GM12891 (cell line): ENCODE measurements around the gene GNL1.
"Not testable (repeated sequence)": the region's sequence is repeated elsewhere in the genome, so short reads cannot be mapped to it uniquely, and the experiment has no call there.

ENCODE experiments used
- DNase-seq: peaks from one replicate; pipeline ENCODE4 v3.0.0; 2011; ENCODE audit warnings: low spot score; ENCODE audit not compliant: insufficient read length
- FAIRE-seq: peaks from 2 replicates; lab custom pipeline; 2011; peaks lifted over from hg19 to GRCh38; lab: Jason Lieb, UNC
- PAX5 ChIP-seq: IDR thresholded peaks from 2 replicates; pipeline ENCODE4 v1.6.1; 2011; ENCODE audit warnings: low read length, moderate library complexity, mild to moderate bottlenecking; ENCODE audit not compliant: insufficient read depth, severe bottlenecking
- POLR2A ChIP-seq: IDR thresholded peaks from 2 replicates; pipeline ENCODE4 v1.6.1; 2011; ENCODE audit warnings: low read depth, low read length, control low read depth
- POLR2AphosphoS5 ChIP-seq: IDR thresholded peaks from 2 replicates; pipeline ENCODE4 v1.6.1; 2011; ENCODE audit warnings: low read depth, low read length, control low read depth
- POU2F2 ChIP-seq: IDR thresholded peaks from 2 replicates; pipeline ENCODE4 v1.6.1; 2011; ENCODE audit warnings: low read depth, mild to moderate bottlenecking, control low read depth, low read length, moderate library complexity
- SPI1 ChIP-seq: IDR thresholded peaks from 2 replicates; pipeline ENCODE4 v1.6.1; 2011; ENCODE audit warnings: low read depth, low read length, control low read depth
- TAF1 ChIP-seq: IDR thresholded peaks from 2 replicates; pipeline ENCODE4 v1.6.1; 2011; ENCODE audit warnings: low read depth, low read length, control low read depth

GNL1 gene

GRCh38 chr6:30537931-30538330 is 18.4 kb downstream of the GNL1 start:
- no peak for DNase-seq
- FAIRE-seq, result no peak
- TF ChIP-seq SPI1 (no peak), POLR2AphosphoS5 (no peak), POU2F2 (no peak), POLR2A (no peak), PAX5 (no peak), TAF1 (no peak)

GRCh38 chr6:30533460-30534294 is 22.6 kb downstream of the GNL1 start:
- TF ChIP-seq TAF1, result no peak
- no peak for FAIRE-seq
- DNase-seq, result no peak

- FAIRE-seq (peak; percentile 5), DNase-seq (no peak)
- TF ChIP-seq POU2F2 (no peak), POLR2A (no peak), PAX5 (no peak), SPI1 (no peak), TAF1 (no peak), POLR2AphosphoS5 (no peak)
These were observed 26.3 kb downstream of the GNL1 start for GRCh38 chr6:30530014-30530413.

GRCh38 chr6:30529349-30529875 is 26.9 kb downstream of the GNL1 start:
- FAIRE-seq, result not testable (repeated sequence)
- peak; percentile 37 for DNase-seq

- not testable (repeated sequence) for DNase-seq
These were observed 29.8 kb downstream of the GNL1 start for GRCh38 chr6:30526444-30526843.

GRCh38 chr6:30521952-30522351 is 34.3 kb downstream of the GNL1 start:
- not testable (repeated sequence) for DNase-seq, FAIRE-seq

More at GRCh38 chr6:30526444-30526843, 29.8 kb downstream of the GNL1 start:
- FAIRE-seq, result not testable (repeated sequence)

- not testable (repeated sequence) for DNase-seq, FAIRE-seq
These were observed 35.2 kb downstream of the GNL1 start for GRCh38 chr6:30521082-30521481.

GRCh38 chr6:30520522-30520921 is 35.8 kb downstream of the GNL1 start:
- DNase-seq (no peak), FAIRE-seq (no peak)
- TF ChIP-seq POU2F2 (no peak), POLR2A (no peak), POLR2AphosphoS5 (no peak), SPI1 (no peak)

GRCh38 chr6:30518505-30519145 is 37.7 kb downstream of the GNL1 start:
- not testable (repeated sequence) for DNase-seq, FAIRE-seq

GRCh38 chr6:30517767-30518504 is 38.4 kb downstream of the GNL1 start:
- not testable (repeated sequence) for FAIRE-seq, DNase-seq

GRCh38 chr6:30516754-30517076 is 39.6 kb downstream of the GNL1 start:
- DNase-seq, FAIRE-seq: not testable (repeated sequence)
